GM21423 (cell line): ENCODE results near the gene RBM8A.

Source experiments
- ATAC-seq: cut with Tn5 transposase; IDR thresholded peaks from one replicate; pipeline ENCODE4 v1.9.1; 2021; ENCODE audit warnings: mild to moderate bottlenecking, moderate library complexity; ENCODE audit not compliant: unreplicated experiment

Gene RBM8A

GRCh38 chr1:145927063-145927886 lies at the start of gene RBM8A:
Gene RBM8A, minus strand, starts transcription at chr1:145927484. Its CDS starts 58 bp downstream, at chr1:145927426.
- ATAC-seq = peak; percentile 98

DNA sequence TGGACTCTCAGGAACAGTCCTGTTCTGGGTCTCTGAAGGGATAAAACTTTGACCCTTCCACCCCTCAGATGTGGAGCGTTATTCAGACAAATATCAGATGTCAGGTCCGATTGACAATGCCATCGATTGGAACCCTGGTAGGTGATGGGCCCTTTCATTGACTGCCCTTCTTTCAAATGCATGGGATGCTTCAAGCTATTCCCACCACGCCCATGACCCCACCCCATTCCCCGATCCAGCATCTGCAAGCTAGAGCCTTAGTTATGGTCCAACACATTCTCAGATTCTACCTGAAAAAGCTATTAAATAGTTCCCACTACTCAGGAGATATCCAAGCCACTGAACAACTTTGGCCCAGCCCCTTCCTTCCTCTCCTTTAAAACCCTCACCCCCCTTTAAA lies 49.7 kb upstream of the RBM8A start:
- ATAC-seq = no peak

- ATAC-seq = no peak
These were observed 47.9 kb upstream of the RBM8A start for GRCh38 chr1:145975216-145975615.

DNA sequence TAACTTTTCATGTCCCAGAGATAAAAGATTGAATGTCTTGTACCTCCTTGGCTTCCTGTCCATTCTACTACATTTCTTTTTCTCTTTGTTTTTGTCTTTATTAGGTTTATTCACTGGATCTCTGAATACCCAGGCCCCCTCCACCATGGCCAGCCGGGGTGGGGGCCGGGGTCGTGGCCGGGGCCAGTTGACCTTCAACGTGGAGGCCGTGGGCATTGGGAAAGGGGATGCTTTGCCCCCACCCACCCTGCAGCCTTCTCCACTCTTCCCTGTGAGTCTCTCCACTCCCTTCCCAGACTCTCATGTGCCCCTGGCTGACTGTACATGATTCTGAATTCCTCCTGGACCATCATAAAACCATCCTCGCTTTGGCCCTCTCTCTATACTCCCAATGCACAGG lies 47.4 kb upstream of the RBM8A start:
- ATAC-seq = no peak

DNA sequence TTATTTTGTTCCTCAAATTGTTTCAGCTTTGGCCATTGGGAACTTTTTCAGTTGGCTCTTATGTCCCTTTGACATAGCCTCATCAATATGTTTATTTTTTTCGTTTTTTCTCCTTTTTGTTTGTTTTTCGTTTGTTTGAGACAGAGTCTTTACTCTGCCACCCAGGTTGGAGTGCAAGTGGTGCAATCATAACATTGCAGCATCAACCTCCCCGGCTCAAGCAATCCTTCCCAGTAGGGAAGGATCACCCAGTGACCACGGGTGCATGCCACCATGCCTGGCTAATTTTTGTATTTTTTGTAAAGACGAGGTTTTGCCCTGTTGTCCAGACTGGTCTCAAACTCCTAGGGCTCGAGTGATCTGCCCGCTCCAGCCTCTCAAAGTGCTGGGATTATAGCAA lies 45.3 kb upstream of the RBM8A start:
- ATAC-seq = no peak

GRCh38 chr1:145967288-145967687 lies 40.0 kb upstream of the RBM8A start:
- no peak for ATAC-seq

DNA sequence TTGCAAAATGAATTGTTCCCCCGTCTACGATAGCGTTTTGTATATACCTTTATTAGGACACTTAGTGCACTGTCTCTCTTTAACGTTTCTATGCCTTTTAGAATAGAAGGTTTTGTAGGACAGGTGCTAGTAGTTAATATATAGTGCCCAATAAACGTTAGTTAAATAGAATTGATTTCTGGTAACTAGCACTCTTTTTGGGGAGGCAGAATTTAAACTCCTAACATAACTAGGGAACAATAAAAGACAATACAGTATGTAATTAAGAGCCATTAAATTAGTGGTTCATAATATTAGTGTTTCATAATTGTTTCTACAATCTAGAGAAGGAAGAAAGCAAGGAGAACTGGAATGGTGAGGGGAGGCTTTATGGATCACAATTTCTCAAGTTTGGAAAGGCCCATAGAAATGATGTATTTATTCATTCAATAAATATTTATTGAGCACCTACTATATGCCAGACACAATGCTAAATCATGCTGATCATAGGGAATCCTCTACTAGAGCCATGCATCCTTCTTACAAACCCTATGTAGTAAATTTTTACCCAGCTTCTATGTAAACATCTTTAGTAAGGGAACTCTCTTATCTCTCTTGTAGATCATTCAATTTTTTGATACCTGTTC lies 37.9 kb upstream of the RBM8A start:
- ATAC-seq = no peak

- peak; percentile 86 for ATAC-seq
These were observed 37.2 kb upstream of the RBM8A start, which contains the start of the genes ANKRD34A and POLR3GL for GRCh38 chr1:145964328-145965118. Gene ANKRD34A, minus strand, starts transcription at chr1:145964575. Its CDS starts 2,816 bp downstream, at chr1:145961759. Gene POLR3GL, plus strand, starts transcription at chr1:145964690. Its CDS starts 10,176 bp downstream, at chr1:145974866.

GRCh38 chr1:145963265-145964019 lies 36.2 kb upstream of the RBM8A start:
- no peak for ATAC-seq

GRCh38 chr1:145962157-145963102 lies 35.1 kb upstream of the RBM8A start:
- no peak for ATAC-seq

GRCh38 chr1:145961425-145962156 lies 34.3 kb upstream of the RBM8A start:
- no peak for ATAC-seq

GRCh38 chr1:145961109-145961424 lies 33.8 kb upstream of the RBM8A start:
- no peak for ATAC-seq

GRCh38 chr1:145960468-145961108 lies 33.3 kb upstream of the RBM8A start:
- ATAC-seq = no peak

- no peak for ATAC-seq
These were observed 32.7 kb upstream of the RBM8A start for GRCh38 chr1:145959957-145960467.

- no peak for ATAC-seq
These were observed 32.0 kb upstream of the RBM8A start for GRCh38 chr1:145959333-145959732.

GRCh38 chr1:145958734-145959133 lies 31.4 kb upstream of the RBM8A start:
- ATAC-seq = no peak

- ATAC-seq = peak; percentile 90
These were observed 30.4 kb upstream of the RBM8A start, which contains the start of gene LIX1L for GRCh38 chr1:145957443-145958319. Gene LIX1L, minus strand, starts transcription at chr1:145958017. Its CDS starts 90 bp downstream, at chr1:145957927.
